ENCODE results near the gene RAB11FIP3. TPM values are rescaled to one million over a fixed set of nuclear protein-coding genes. Genes with fewer than 3 reads are reported as not detected.

The RAB11FIP3 gene
- total and polyA plus RNA-seq, 9 of the 15 experiments (the other 6 are each of a cell fraction or from before 2014, with no cell fraction given): 0.46 to 13.1 (median 4.3) TPM

GRCh38 chr16:387761-388666, 37.4 kb upstream of the RAB11FIP3 start (continued):
- TF ChIP-seq, protein P1, sequence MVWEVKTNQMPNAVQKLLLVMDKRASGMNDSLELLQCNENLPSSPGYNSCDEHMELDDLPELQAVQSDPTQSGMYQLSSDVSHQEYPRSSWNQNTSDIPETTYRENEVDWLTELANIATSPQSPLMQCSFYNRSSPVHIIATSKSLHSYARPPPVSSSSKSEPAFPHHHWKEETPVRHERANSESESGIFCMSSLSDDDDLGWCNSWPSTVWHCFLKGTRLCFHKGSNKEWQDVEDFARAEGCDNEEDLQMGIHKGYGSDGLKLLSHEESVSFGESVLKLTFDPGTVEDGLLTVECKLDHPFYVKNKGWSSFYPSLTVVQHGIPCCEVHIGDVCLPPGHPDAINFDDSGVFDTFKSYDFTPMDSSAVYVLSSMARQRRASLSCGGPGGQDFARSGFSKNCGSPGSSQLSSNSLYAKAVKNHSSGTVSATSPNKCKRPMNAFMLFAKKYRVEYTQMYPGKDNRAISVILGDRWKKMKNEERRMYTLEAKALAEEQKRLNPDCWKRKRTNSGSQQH (CRISPR knock-in tag; IDR thresholded peaks at IDR 0.05): 0 out of 2 replicates have a peak, but pooled peaks have one; percentile 69
- TF ChIP-seq, protein P2, sequence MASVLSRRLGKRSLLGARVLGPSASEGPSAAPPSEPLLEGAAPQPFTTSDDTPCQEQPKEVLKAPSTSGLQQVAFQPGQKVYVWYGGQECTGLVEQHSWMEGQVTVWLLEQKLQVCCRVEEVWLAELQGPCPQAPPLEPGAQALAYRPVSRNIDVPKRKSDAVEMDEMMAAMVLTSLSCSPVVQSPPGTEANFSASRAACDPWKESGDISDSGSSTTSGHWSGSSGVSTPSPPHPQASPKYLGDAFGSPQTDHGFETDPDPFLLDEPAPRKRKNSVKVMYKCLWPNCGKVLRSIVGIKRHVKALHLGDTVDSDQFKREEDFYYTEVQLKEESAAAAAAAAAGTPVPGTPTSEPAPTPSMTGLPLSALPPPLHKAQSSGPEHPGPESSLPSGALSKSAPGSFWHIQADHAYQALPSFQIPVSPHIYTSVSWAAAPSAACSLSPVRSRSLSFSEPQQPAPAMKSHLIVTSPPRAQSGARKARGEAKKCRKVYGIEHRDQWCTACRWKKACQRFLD (CRISPR knock-in tag; IDR thresholded peaks at IDR 0.05): 0 out of 2 replicates have a peak, but pooled peaks have one; percentile 11
- peak; percentile 81 for TF ChIP-seq CBFA2T3 (IDR thresholded peaks at IDR 0.05)
- TF ChIP-seq DMBX1 (CRISPR knock-in tag; IDR thresholded peaks at IDR 0.05; ENCODE audit: borderline replicate concordance): peak; percentile 17; the same call in 1 of the 2 replicates
- TF ChIP-seq, protein P3, sequence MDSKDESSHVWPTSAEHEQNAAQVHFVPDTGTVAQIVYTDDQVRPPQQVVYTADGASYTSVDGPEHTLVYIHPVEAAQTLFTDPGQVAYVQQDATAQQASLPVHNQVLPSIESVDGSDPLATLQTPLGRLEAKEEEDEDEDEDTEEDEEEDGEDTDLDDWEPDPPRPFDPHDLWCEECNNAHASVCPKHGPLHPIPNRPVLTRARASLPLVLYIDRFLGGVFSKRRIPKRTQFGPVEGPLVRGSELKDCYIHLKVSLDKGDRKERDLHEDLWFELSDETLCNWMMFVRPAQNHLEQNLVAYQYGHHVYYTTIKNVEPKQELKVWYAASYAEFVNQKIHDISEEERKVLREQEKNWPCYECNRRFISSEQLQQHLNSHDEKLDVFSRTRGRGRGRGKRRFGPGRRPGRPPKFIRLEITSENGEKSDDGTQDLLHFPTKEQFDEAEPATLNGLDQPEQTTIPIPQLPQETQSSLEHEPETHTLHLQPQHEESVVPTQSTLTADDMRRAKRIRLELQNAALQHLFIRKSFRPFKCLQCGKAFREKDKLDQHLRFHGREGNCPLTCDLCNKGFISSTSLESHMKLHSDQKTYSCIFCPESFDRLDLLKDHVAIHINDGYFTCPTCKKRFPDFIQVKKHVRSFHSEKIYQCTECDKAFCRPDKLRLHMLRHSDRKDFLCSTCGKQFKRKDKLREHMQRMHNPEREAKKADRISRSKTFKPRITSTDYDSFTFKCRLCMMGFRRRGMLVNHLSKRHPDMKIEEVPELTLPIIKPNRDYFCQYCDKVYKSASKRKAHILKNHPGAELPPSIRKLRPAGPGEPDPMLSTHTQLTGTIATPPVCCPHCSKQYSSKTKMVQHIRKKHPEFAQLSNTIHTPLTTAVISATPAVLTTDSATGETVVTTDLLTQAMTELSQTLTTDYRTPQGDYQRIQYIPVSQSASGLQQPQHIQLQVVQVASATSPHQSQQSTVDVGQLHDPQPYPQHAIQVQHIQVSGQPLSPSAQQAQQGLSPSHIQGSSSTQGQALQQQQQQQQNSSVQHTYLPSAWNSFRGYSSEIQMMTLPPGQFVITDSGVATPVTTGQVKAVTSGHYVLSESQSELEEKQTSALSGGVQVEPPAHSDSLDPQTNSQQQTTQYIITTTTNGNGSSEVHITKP (IDR thresholded peaks at IDR 0.05; ENCODE audit: partially characterized antibody): peak; percentile 72
- peak; percentile 86; the same call in 1 of the 2 replicates for TF ChIP-seq ZNF263 (CRISPR knock-in tag; IDR thresholded peaks at IDR 0.05; ENCODE audit: borderline replicate concordance)
- TF ChIP-seq TEAD1 (CRISPR knock-in tag; IDR thresholded peaks at IDR 0.05): peak in 1 of 2 experiments; percentile 47; a peak in 1 of 4 replicates
- 0 out of 2 replicates have a peak, but pooled peaks have one; percentile 22 for TF ChIP-seq E2F1 (CRISPR knock-in tag; IDR thresholded peaks at IDR 0.05)
- peak; percentile 7; the same call in 1 of the 2 replicates for TF ChIP-seq BCOR (IDR thresholded peaks at IDR 0.05)
- peak; percentile 50 to 68 for TF ChIP-seq MNT (conservative IDR thresholded peaks at IDR 0.05)
- peak; percentile 27 to 43; a peak in 1 of 4 replicates for TF ChIP-seq MAZ (CRISPR knock-in tag; conservative IDR thresholded peaks at IDR 0.05 in 1 of 2, IDR thresholded peaks at IDR 0.05 in 1 of 2)
- TF ChIP-seq SMARCE1 (IDR thresholded peaks at IDR 0.05): 0 out of 2 replicates have a peak, but pooled peaks have one; percentile 40
- TF ChIP-seq CTBP1 (IDR thresholded peaks at IDR 0.05; ENCODE audit: borderline replicate concordance): peak; percentile 64; the same call in 1 of the 2 replicates
- peak; percentile 15 for TF ChIP-seq MEIS2 (IDR thresholded peaks at IDR 0.05; ENCODE audit: partially characterized antibody)

All from K562 (cell line).